Measurements from ENCODE around the gene NCOA3.

The NCOA3 gene

GRCh38 chr20:47673671-47673955 lies 171.9 kb downstream of the NCOA3 start:
- TF ChIP-seq, protein P1, sequence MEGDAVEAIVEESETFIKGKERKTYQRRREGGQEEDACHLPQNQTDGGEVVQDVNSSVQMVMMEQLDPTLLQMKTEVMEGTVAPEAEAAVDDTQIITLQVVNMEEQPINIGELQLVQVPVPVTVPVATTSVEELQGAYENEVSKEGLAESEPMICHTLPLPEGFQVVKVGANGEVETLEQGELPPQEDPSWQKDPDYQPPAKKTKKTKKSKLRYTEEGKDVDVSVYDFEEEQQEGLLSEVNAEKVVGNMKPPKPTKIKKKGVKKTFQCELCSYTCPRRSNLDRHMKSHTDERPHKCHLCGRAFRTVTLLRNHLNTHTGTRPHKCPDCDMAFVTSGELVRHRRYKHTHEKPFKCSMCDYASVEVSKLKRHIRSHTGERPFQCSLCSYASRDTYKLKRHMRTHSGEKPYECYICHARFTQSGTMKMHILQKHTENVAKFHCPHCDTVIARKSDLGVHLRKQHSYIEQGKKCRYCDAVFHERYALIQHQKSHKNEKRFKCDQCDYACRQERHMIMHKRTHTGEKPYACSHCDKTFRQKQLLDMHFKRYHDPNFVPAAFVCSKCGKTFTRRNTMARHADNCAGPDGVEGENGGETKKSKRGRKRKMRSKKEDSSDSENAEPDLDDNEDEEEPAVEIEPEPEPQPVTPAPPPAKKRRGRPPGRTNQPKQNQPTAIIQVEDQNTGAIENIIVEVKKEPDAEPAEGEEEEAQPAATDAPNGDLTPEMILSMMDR (conservative IDR thresholded peaks at IDR 0.05), result no peak
- H3K27ac ChIP-seq, result no peak overlapping the region

GRCh38 chr20:47674145-47674544 lies 172.5 kb downstream of the NCOA3 start:
- no peak overlapping the region for H3K27ac ChIP-seq
- TF ChIP-seq, protein P1 (conservative IDR thresholded peaks at IDR 0.05), result no peak

DNA sequence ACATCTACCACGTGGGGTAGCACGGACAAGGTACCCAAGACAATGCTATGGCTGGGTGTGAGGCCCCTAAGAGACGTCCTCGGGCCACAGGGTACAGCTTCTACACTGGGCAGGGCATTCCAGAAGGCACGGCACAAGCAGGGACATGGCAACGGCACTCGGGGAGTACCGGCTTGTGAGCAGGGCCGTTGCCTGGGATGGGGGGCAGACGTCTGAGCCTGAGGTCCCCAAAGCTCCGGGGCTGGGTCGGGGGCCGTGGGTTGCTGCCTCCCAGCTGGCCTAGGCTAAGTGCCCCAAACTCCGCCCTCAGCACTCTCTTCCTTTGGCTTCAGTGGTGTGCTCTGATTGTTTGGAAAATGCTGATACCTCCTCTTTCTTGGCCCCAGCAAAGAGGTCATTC lies 173.0 kb downstream of the NCOA3 start:
- H3K27ac ChIP-seq, result no peak overlapping the region
- TF ChIP-seq, protein P1 (conservative IDR thresholded peaks at IDR 0.05), result no peak

- no peak overlapping the region for H3K27ac ChIP-seq
- TF ChIP-seq, protein P1 (conservative IDR thresholded peaks at IDR 0.05), result no peak
These were observed 173.8 kb downstream of the NCOA3 start for GRCh38 chr20:47675190-47676142.

- H3K27ac ChIP-seq, result no peak overlapping the region
- TF ChIP-seq, protein P1 (conservative IDR thresholded peaks at IDR 0.05), result no peak
These were observed 174.6 kb downstream of the NCOA3 start for GRCh38 chr20:47676219-47676721.

- TF ChIP-seq, protein P1 (conservative IDR thresholded peaks at IDR 0.05), result no peak
- no peak overlapping the region for H3K27ac ChIP-seq
These were observed 175.4 kb downstream of the NCOA3 start for GRCh38 chr20:47676912-47677634.
